NCI-H1694 (cell line): Measurements from ENCODE around the gene FGFBP1.

Experiments used
- DNase-seq: peaks from one replicate; lab custom pipeline; 2025; lab: John Stamatoyannopoulos, UW

The FGFBP1 gene

DNA sequence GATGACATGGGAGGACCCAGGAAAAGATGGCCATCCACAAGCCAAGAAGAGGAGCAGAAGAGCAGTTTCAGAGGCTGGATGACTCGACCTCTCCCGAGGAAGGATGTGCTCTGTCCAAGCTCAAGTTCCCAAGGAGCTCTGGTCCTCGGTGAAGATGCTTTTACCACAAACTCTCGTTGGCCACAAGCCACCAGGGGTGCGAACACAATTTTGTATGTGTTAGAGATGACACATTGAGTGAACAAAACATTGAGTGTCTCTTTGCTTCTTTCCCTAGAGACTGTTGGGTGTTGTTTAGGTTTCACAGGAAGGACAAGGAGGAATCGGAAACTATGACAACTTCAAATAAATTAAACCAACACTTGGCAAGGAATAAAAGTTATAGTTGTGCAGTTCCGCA is 26.3 kb downstream of the FGFBP1 start:
- DNase-seq = no peak

DNA sequence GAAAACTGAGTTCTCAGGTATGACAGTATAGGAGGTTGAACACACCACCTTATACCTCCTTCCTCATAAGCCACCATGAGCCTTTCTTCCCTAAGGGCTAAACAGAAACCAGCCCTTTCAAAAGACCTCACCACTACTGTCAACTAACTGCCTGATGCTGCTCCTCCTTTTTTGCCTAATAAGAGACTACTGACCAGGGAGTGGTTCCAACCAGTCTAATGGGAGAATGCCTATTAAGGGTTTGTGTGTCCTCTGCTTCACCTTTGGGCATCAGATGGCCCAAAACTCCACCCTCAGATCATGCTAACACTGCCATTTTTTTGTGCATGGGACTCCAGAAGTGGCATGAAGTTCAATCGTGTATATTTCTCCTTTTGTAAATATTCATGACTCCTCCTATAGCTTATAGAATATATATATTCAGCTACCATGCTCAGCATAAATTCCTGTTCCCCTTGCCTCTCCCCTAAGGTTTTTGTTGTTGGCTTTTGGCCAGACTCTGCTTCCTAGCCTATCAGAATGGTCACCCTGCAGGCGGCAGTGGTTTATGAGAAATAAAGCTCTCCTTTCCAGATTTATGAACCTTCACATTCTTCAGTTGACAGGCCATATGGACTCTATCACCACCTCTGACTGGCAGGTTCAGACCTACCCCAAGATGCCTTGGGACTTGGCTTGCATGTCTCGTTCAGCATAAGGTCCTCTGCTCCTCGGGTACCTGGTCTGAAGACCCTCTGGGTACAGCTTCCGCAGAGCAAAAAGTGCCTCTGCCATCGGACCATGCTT is 28.2 kb downstream of the FGFBP1 start:
- no peak for DNase-seq

DNA sequence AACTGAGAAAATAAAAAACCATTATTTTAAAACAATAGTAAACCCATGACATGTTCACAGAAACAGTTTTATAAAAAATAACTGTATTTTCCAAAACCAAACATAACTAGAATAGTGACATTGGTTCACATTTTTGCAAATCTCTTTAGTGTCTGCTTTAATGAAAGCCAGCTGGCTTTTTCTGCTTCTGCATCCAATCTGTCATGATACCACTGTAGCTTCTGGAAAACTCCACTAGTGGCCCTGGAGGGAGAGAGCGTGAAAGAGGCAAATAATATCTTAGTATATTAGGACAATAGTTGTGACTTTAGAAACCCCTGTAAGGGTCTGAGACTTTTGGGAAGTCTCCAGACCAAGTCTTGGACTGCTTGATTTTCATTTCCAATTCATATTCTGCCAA is 31.1 kb downstream of the FGFBP1 start:
- no peak for DNase-seq

DNA sequence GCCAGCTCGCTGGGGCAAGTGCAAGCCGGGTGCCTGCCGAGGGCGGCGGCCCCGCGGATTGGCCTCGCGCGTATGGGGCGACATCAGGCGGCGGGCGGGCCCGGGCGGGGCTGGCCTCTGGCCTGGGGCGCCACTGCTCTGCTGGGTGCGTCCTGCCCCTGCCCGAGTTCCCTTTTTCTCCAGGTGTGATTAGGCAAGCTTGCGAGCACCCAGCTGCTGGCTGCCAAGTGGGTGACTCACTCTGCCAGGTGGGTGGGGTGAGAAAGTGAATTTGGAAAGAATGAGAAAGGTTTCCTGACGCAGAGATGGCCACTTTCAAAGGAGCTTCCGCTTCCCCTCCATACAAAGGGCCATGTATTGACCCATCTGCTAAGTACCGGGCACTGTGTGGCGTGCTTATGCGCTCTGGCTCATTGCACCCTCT is 32.5 kb downstream of the FGFBP1 start:
- no peak for DNase-seq

DNA sequence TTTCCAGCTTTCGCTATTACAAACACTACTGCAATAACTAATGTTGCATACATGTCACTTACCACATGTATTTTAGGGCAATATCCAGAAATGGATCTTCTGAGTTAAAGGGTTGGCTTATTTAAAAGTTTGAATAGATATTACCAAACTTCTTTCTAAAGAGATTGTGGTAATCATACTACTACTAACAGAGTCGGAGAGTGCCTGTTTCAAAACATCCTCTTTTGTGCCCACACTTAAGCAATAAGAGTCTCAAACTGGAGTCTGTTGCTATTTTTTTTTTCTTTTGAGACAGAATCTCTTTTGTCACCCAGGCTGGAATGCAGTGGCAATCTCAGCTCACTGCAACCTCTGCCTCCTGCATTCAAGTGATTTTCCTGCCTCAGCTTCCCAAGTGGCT is 35.8 kb downstream of the FGFBP1 start:
- no peak for DNase-seq

DNA sequence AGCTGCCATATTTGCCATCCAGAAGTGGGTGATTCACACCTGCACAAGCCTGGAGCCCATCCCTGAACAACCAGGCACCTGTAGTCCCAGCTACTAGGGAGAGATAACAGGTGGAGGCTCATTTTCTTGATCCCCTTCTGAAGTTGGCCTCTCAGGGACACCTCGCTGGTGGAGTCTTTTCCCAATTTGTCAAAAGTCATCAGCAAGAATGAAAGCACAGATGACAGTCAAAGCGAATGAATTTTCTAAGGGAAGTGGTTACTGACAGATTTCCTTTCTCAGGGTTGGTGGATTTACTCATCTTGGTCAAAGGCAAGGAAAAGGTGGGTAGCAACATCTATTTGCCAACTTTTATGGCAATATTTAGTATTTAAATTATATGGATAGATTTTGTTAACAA is 36.5 kb downstream of the FGFBP1 start:
- DNase-seq = no peak

DNA sequence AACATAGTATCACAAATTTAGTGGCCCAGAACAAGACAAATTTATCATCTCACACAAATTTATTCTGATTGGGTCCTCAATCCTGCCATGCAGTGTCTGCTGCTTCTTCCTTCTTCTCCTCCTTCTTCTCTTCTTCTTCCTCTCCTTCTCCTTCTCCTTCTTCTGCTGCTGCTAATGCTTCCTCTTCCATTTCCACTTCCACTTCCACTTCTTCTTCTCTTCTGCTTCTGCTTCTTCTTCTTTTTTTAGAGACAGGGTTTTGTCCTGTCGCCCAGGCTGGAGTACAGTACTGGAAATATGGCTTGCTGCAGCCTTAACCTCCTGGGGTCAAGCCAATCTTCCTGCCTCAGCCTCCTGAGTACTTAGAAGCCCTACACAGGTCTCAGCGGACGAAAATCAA is 37.5 kb downstream of the FGFBP1 start:
- no peak for DNase-seq

DNA sequence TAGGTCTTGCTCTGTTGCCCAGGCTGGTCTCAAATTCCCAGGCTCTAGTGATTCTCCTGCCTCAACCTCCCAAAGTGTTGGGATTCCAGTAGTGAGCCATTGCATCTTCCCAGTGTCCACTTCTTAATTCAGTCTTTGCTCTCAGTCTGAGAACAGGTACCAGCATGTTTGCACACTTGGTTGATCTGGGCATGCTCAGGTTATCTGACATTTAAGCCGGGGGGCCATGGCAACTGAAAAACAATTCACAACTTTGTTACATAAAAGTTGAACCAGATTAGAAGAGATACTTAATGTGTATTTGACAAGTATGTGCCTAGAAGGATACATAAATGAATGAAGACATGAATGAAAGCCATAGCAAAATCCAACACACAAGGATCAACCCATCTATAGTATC is 39.0 kb downstream of the FGFBP1 start:
- no peak for DNase-seq

DNA sequence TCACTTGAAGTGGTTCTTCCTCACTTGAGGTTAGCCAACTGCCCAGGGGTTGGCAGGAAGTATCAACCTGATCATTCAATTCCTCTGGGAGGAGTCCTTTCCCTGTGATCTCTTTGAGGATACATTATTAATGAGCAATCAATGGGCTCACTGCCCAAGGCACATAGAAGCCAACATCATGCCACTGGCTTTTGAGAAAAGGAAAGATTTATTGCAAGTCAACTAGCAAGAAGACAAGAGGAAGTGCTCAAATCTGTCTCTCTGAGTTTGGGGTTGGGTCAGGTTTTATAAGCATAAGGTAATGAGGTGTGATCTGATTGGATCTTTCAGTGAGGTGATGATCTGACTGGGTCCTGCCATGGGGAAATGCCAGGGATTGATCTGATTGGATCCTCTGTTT is 39.6 kb downstream of the FGFBP1 start:
- DNase-seq = no peak

DNA sequence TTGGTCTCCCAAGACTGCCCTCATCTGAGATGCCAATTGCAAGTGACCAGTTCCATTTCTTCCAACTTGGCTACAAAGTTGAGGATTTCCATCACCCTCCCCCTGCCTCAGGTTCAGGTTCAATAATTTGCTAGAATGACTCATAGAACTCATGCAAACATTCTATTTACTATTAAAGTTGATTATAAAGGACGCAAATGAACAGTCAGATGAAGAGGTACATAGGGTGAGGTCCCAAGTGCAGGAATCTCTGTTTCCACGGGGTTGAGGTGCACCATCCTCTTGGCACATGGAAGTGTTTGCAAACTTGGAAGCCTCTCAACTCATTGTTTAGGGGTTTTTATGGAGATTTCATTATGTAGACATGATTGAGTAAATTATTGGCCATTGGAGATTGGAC is 41.0 kb downstream of the FGFBP1 start:
- no peak for DNase-seq

DNA sequence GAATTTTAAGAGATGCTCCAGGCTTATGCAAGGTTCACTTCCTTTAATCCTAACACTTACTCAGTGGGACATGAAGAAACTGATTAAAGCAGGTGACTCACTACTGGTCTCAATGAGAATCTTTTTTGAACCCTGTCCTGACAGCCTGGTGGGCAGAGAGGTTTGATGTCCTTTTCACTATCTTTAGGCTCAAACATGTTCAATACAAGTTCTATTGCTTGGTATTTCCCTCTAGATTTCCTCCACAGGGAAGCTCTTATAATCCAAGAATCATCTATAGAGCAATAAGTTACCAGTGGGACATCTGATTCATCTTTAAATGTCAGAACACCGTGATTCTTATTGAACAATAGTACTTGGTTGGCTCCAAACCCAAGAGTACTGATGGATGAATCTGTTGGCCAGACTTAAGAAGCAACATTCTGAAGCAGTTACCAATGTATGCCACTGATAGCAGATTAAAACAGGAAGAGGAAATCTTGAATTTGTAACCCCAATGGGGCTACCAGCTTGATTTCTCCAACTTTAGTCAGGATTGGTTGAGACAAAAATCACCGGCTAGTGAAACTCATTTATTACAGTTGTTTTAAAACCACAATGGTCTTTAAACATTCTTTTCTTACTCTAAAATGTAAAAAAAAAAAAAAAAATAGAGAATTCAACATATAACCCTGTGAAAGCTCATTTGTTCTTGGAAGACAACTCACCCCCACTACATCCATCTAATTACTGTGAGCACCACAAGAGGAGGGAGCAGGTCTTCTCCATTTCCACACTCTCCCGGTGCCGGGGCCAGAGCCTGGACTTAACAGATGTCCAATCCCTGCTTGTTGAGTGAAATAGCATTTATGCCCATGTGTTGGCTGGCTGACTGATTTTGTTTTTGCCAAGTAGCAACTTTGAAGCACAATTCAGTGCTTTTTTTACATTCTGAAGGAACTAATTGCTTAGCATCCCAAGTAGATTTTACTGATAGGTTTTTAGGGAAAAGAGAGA is 43.3 kb downstream of the FGFBP1 start:
- no peak for DNase-seq

DNA sequence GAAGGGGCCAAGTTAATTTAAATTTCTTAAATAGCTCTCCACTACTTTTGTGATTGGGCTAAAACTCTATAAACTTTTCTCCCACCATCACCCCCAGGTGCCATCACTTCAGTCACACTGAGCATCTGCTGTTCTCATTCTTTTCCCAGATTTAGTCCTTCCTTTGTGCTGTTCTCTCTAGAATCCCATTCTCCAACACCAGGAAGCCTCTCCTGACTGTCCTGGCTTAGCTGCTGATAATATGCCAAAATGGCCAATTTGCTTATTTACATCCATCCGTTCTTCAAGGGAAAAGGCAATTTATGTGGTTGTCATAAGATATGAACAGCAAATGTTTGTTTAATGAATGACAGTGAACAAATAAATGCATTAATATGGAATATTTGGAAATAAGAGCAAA is 44.1 kb downstream of the FGFBP1 start:
- DNase-seq = no peak

DNA sequence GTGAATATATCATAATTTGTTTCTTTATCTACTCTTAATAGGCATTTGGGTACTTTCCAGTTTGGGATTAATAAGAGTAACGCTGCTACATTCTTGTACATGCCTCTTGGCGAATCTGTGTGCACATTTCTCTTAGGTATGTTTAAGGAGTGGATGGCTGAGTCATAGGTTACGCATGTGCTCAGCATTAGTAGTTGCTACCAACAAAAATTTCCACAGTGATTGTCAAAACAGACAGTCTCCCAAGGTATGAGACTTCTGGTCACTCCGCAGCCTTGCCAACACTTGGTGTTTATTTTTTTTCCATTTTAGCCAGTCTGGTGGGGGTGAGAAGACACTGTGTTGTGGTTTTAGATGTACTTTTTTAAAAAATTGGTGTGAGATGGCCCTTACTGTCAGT is 44.6 kb downstream of the FGFBP1 start:
- no peak for DNase-seq

DNA sequence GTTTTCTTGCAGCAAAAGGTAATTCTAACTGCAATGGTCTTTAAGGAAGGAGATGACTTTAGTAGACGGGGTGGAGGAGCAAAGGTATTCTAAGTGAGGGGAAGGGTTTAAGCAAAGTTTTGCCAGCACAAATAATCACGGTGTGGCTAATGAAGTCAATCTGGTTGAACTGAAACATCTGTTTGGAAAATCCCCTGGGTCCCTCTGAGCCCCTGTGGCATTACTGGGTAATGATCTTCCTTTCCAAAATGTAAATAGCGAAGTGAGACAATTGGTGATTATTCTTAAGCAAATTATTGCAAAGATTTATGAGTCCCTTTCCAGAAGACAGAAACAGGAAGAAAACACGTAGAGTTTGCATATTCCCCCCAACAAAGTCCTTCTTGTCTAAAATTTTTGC is 47.2 kb downstream of the FGFBP1 start:
- no peak for DNase-seq

DNA sequence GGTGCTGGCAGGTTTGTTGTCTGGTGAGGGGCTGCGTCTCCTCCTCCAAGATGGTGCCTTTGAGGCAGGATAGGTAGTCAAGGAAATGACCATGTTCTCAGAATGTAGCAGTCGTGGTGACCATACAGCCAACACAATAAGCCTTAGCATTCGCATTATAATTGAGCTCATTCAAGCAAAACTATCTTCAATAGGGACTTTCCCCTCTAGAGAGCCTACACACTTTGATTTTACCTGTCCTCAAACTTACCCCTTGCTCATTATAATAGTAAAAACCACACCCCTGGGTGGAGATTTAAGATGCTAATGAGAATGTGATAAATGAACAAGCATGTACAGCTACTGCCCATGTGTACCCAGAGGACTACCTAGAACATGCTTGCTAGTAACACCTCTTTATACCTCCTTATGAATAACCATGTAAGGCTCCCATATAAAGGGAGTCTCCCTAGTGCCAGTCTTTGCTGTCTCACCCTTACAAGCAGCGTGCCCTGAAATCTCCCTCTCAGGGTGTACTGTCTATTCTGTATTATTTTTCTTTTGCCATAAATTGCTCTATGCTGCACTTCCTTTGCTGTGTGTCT is 48.2 kb downstream of the FGFBP1 start:
- no peak for DNase-seq

DNA sequence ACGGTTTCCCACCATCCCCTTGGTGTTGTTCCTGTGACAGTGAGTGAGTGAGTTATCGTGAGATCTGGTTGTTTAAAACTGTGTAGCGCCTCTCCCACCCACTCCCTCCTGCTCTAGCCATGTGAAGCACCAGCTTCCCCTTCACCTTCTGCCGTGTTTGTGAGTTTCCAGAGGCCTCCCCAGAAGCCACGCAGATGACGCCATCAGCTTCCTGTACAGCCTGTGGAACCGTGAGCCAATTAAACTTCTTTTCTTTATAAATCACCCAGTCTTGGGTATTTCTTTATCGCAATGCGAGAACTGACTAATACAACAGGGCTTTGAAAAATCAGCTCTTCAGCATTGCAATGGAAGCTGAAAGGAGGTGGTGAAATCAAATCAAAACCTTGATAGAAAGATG is 50.0 kb downstream of the FGFBP1 start:
- DNase-seq = no peak
